HG03354 (cell line): ENCODE measurements around the gene ZNF480.
"Not testable (repeated sequence)": the region's sequence is repeated elsewhere in the genome, so short reads cannot be mapped to it uniquely, and the experiment has no call there.

Source experiments
- ATAC-seq: cut with Tn5 transposase; IDR thresholded peaks from one replicate; pipeline ENCODE4 v1.9.1; 2021; ENCODE audit warnings: mild to moderate bottlenecking; ENCODE audit not compliant: unreplicated experiment, poor library complexity, severe bottlenecking

ZNF480 gene

GRCh38 chr19:52336117-52336790 lies 39.3 kb downstream of the ZNF480 start, which contains the start of gene ZNF610:
Gene ZNF610, plus strand, starts transcription at chr19:52336243. Its CDS starts 12,930 bp downstream, at chr19:52349173.
- peak; percentile 83 for ATAC-seq

DNA sequence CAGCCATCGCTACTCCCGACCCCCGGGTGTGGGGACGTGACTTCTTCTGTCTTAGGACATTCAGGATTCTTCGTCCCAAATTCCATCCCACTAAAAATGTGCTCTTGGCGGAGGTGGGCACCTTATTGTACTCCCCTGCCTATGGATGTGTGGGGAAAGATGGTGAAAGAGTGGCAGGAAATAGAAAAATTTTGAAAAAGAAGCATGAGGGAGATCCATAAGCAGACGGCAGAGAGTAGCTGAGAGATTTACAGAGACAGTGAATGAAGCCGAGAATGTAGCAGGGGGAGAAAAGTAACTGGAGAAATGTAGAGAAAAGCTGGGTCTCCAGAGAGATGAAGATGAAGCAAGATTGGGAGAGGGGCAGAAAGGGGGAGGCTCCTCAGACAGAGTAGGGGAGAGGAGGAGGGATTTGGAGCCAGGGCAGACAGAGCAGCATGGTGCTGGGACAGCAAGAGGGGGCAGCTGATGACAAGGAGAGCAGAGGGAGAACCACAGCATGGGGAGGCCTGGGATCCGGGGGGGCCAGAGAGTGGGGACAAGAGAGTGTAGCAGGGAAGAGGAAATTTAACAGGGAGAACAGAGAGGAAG lies 39.9 kb downstream of the ZNF480 start:
- no peak for ATAC-seq

GRCh38 chr19:52339022-52339421 lies 42.1 kb downstream of the ZNF480 start:
- not testable (repeated sequence) for ATAC-seq

DNA sequence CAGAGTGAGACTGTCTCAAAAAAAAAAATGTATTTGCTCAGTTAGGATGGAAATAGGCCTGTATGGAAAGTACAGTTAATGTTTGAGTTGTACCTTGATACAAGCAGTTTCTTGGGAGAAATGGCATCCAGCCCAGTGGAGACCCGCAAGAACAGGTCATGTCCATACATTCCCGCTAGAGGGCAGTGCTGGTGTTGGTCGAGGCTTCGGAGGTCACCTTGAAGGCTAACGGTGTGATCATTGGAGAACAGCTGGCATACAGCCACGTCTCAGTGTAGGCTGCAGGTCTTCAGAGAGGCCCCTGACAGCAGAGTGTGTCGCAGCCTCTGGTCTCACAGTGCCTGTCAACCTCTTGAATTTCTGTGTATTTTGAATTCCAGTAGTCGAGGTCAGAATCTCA lies 46.6 kb downstream of the ZNF480 start:
- ATAC-seq: no peak

DNA sequence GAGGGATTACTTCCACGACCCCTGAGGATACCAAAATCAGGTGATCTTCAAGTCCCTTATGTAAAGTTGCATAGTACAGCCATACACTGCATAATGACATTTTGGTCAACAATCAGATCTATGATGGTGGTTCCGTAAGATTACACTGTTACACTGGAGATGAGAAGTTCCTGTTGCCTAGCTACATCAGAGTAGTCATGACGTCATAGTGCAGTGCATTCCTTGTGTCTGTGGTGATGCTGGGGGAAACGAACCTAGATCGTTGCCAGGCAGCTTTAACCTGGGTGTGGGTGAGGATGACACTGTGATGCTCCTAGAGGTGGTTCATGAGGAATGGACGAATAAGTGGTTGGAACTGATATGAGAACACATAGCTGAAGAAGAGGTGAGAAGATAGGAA lies 48.2 kb downstream of the ZNF480 start:
- no peak for ATAC-seq

GRCh38 chr19:52351512-52351911 lies 54.5 kb downstream of the ZNF480 start:
- no peak for ATAC-seq

DNA sequence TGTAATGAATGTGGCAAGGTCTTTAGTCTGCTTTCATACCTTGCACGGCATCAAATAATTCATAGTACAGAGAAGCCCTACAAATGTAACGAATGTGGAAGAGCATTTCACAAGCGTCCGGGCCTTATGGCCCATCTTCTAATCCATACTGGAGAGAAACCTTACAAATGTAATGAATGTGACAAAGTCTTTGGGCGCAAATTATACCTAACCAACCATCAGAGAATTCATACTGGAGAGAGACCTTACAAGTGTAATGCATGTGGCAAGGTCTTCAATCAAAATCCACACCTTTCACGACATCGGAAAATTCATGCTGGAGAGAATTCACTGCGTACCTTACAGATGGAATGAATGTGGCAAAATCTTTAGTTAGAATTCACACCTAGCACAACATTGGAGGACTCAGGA lies 69.5 kb downstream of the ZNF480 start:
- ATAC-seq: no peak

DNA sequence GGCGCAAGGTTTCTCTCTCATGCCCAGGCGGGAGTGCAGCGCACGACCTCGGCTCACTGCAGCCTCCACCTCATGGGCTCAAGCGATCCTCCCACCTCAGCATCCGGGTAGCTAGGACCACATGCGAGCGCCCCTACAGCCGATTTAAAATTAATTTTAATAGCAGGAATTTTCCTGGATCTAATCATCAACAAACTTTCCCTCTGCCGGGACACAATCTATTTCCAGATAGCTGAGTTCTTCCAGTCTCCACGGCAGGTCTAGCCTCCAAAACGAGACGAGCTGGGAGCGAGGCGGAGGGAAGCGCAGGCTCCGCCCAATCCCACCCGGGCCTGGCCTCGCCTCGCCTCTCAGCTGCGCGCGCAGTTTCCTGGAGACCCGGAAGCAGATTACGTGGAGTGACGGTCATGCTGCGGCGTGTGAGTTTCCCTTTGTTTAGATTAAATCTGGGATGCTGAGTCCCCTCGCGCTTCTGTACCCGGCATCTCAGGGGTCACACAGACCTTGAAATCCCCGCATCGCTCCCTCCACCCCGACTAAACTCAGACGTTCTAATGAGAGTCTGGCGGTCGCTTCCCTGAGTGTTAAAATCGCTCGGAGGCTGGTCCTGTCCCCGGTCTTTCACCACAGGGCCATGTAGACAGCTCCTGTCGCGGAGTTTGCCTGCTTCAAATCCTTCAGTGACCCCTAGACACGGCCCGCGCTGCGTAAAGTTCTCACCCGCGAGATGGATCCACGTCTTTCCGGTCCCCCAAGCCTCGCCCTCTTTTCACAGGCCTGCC lies 72.8 kb downstream of the ZNF480 start, which contains the start of gene ZNF880:
Gene ZNF880 (plus strand): TSS at position 365 of the 782 bp plus-strand sequence. CDS start 43 bp downstream, at position 408.
- peak; percentile 89 for ATAC-seq

DNA sequence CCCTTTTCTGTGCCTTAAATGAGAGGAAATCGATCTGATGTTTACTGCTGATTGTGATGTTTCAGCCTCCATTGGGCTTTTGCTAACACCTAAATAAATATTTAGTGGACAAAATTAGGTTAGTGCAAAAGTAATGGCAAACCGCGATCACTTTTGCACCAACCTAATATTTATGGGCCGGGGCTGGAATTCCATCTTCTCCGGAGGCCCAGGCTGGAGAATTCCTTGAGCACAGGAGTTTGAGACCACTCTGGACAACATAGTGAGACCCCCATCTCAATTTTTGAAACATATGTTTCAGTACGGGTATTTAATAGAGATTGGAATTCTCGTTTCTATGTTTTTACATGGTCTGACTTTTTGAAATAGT lies 73.4 kb downstream of the ZNF480 start:
- ATAC-seq: no peak
